Activated CD4-positive, alpha-beta T cell treated with anti-CD3 and anti-CD28 coated beads, Interleukin-2, amount 50 U/mL, for 1 hour (primary cell): ENCODE data around the gene WWC2.
"Not testable (repeated sequence)": the region's sequence is repeated elsewhere in the genome, so short reads cannot be mapped to it uniquely, and the experiment has no call there.

Experiments used
- DNase-seq: peaks from one replicate; pipeline ENCODE4 v3.0.0-alpha.2; 2020

Gene WWC2

GRCh38 chr4:183304538-183304937 lies 205.5 kb downstream of the WWC2 start:
- no peak for DNase-seq

GRCh38 chr4:183306811-183307210 lies 207.8 kb downstream of the WWC2 start:
- no peak for DNase-seq

DNA sequence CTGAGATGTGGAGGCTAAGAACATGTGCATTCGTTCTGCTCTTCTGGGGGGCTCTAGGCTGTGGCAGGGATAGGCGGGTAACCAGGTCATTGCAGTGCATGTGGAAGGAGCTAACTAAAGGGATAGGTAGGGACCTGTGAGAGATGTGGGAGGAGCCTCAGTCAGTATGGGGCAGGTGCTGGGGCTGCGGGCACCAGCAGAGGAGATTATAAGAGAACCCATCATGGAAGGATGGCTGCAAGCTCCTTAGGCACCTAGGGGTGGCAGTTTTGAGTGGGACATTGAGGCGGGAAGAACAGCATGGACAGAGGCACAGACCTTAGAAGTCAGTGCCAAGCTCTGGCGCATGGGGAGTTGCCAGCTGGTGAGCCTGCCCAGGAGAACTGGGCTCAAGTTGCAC lies 213.8 kb downstream of the WWC2 start:
- DNase-seq: no peak

GRCh38 chr4:183314336-183314735 lies 215.3 kb downstream of the WWC2 start:
- no peak for DNase-seq

DNA sequence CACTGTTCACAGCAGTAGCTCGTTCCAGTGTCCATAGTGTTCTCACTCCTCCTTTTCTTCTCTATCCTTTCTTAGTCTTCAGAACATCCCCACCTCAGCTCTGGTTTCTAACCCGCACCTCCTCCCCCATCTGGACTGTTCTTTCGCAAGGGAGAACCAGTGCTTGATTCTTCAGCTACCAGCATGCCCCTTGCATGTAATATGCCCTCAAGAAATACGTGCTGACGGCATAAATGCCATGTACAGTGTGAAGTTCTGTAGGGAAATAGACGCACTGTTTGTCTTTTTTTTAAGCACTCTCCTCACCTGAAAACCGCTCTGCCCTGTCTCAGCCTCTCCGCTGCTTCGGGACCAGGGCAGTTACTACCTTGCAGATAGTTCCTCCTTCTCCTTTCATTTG lies 215.7 kb downstream of the WWC2 start:
- DNase-seq: no peak

DNA sequence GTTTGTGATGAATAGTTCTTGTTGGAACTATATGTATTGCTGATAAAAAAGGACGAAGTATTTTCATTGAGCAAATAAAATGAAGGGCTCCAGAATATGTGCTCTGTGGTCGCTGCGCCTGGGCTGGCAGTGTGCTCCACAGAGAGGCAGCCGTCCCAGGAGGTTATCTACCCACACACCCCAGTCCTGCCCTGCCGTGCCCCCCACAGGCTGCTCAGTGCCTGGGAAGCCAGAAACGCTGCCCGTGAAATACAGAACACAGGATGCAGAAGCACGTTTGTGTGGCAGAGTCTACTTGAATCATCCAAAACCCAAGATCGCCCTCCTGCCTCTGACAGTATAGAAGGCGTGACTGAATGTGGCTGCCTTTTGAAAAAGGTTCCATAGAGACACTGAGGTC lies 219.6 kb downstream of the WWC2 start:
- no peak for DNase-seq

- DNase-seq: no peak
These were observed 221.4 kb downstream of the WWC2 start, which contains the start of gene CLDN22 for GRCh38 chr4:183320211-183321059. Gene CLDN22 (minus strand): TSS chr4:183320276. CDS start chr4:183320218, 58 bp downstream.

DNA sequence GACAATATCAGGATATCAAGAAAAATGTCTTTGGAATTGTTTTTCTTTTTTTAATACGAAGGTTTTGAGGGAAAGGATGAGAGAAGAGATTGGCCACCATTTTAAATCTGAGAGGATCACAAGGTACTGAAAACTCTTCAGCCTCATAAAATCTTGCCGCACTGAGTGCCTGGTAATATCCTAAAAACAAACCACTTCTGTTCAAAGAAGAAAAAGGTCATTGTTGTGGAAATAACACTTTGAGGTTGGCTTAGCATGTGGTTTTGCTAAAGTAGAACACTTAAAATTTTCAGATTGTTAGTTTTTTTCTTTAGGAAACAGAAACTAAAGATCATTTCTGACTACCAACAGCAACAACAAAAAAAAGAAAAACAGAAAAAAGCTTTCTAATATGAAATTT lies 222.0 kb downstream of the WWC2 start:
- DNase-seq: no peak

DNA sequence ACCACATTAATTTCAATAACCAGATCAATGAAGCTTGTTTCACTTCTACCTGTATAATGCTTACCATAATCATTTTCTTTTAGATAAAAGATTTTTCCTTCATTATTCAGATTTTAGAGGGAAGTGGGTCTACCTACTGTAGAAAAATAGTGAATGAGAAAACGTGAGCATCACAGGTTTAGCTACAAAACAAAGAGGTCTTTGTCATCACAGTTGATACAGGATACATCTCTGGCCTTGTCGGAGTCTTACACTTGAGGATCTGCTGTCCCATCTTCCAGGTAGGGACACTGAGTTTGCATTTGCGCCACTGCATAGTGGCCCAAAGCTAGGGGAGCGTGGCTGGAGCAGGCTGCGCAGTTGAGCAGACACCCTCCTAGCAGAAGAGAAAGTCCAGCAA lies 222.5 kb downstream of the WWC2 start:
- no peak for DNase-seq

- DNase-seq: no peak
These were observed 223.3 kb downstream of the WWC2 start, which contains the start of gene CLDN24 for GRCh38 chr4:183322326-183322725. Gene CLDN24 (minus strand): TSS chr4:183322426. CDS start chr4:183322426, 0 bp downstream.

DNA sequence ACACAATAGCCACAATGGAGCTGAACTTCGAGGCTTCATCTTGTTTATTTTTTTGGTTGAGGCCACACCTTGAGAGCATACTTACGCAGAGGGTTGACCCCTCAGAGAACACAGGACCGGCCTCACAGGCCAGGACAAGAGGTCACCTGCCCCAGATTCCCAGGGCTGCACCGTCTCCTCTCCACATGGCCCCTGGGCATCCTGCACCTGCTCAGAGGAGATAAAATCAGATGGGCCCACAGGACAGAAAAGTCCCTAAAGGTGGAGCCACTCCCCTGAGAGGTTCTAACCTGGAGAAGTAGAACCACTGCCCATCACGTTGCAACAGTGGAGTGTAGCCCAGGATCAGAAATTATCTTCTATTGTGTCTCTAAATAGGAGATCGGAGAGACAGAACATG lies 224.2 kb downstream of the WWC2 start:
- no peak for DNase-seq

- DNase-seq: not testable (repeated sequence)
These were observed 225.0 kb downstream of the WWC2 start for GRCh38 chr4:183324056-183324455.

DNA sequence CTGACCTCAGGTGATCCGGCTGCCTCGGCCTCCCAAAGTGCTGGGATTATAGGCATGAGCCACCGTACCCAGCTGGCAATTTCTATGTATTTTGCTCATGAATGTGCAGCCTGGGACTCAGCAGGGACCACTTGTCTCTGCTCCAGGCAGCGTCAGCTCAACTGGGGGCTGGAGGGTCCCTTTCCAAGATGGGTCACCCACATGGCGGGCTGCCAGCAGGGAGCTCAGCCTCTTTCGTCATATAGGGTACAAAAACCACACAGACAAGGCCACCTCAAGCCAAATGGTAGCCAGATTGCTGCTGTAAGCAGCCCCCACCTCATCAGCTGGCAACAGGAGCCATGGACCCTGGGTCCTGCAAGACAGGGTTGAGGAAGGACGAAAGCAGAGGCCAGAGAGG lies 225.6 kb downstream of the WWC2 start:
- DNase-seq: no peak

DNA sequence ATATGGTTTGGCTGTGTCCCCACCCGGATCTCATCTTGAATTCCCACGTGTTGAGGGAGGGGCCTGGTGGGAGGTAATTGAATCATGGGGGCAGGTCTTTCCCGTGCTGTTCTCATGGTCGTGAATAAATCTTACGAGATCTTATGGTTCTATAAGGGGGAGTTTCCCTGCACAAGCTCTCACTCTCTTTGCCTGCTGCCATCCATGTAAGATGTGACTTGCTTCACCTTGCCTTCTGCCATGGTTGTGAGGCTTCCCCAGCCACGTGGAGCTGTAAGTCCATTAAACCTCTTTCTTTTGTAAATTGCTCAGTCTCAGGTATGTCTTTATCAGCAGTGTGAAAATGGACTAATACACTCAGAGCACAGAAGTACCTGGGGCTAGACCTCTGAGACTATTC lies 227.3 kb downstream of the WWC2 start:
- not testable (repeated sequence) for DNase-seq

GRCh38 chr4:183326853-183327252 lies 227.8 kb downstream of the WWC2 start:
- no peak for DNase-seq

DNA sequence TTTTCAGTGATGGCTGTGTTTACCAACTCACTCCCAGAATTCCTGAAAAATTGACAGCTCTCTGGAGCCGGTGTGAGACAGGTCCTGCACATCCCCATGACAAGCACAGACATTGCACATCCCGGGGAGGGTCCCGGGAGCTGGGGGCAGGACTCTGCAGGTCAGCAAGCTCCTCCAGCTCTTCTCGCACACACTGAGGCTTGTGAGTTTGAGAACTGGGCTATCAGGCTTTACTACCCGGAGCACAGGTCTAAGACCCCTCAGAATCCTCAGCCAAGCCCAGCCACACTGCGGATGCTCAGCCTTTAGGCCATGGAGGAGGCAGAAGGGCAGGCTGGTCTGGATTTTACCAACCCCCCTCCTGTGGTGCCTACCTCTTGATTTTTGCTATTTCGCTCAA lies 228.8 kb downstream of the WWC2 start:
- no peak for DNase-seq

DNA sequence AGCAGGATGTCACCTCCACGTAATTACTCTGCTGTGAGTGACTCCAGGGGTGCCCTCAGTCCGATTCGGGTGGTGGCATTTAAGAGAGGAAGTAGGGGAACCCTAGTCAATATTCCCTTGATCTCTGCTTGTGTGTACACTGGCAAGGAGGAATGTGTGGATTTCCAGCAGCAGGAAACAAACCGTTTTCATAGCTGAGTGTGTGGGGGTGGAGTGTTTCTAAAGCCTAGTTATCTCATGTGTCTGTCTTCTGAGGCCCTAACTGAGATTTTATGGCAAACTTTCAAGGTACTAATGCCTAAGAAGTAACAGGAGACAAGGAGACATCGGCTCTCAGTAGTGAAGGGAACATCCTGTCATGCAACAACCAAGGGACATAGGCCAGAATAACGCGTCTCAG lies 229.8 kb downstream of the WWC2 start:
- DNase-seq: no peak

GRCh38 chr4:183329244-183329643 lies 230.2 kb downstream of the WWC2 start:
- no peak for DNase-seq

DNA sequence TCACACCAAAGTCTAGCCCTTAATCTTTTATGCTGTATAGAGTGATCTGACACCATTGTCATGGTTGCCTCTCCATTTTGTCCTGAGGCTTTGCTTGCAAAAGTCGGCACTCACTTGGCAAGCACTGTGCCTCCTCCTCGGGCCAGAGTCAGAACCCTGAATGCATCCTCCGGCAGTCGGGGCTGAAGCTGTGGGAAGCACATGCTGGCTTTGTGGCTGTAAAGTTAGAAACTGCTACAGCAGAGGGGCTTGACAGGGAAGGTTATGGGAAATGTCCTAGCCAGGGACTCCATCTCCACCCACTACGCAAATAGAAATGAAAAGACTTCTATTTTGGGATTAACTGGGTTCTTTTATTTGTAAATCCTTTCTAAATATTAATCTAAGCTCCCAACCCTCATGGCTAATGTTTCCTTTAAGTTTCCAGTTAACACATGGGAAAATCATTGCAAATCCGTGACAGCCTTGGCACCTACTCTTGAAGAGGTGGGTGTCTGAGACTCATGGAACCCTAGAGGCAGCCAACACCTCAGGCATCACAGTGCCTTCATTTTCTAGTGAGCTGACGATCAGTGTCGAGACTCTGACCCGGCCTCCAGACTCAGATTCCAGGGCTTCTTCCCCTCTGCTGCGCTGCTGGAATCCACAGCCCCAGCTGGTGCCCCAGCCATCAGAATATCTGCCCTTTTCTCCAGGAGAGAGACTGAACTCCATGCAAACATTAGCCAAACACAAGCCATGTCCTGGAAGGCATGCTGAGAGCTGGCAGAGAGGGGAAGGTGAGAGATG lies 231.1 kb downstream of the WWC2 start:
- DNase-seq: no peak

DNA sequence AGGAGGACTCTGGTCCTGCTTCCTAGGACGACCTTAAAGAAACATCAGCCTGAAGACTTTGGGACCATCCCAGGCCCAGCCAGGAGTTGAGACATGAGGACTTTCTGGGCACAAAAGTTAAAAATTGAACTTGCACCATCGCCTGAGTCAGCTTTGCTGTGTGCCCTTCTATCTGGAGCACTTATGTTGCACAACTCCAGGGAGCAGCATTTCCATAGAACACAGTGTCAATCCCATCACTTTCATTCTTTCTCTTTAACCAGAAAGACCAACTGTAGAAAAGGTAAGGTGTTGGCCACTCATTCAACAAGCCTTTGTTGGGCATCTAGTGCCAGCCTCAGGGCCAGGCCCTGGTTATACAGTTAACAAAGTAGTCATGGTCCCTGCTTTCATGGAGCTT lies 231.8 kb downstream of the WWC2 start:
- DNase-seq: no peak

DNA sequence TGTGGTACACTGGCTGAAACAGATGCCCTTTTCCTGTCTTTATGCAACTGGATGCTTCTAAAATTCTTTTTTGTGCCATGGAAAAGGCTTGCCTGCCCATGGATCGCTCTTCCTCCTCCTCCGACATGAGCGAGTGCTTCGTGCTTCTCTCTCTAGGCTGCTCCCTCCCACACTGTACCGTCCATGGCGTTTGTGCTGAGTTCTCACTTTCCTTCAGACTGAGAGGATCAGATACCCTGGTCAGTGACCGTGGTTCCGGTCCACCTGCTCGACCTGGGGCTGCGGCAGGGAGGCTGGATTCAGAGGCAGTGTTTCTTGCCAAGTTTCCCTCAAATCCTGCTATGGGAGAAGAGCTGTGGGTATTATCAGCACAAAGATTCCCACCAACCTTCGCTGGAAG lies 233.4 kb downstream of the WWC2 start:
- DNase-seq: no peak

DNA sequence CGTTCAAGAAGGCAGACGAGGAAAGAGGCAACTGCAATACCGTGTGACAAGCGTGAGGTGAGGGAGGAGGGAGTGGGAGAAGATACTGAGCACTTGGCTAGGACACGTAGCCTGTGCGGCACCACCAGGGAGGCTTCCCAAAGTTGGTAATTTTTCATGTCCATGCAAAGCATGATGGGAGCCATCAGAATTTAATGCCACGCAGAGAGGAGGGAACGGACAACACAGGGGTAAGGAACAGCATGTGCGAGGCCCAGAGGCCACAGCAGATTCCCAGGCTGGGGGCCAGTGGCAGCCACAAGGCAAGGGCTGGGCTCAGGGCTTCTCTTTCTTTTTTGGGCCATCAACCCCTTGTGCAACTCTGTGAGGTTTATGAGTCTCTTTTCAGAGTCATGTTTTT lies 234.1 kb downstream of the WWC2 start:
- no peak for DNase-seq

- no peak for DNase-seq
These were observed 234.9 kb downstream of the WWC2 start for GRCh38 chr4:183333983-183334382.

DNA sequence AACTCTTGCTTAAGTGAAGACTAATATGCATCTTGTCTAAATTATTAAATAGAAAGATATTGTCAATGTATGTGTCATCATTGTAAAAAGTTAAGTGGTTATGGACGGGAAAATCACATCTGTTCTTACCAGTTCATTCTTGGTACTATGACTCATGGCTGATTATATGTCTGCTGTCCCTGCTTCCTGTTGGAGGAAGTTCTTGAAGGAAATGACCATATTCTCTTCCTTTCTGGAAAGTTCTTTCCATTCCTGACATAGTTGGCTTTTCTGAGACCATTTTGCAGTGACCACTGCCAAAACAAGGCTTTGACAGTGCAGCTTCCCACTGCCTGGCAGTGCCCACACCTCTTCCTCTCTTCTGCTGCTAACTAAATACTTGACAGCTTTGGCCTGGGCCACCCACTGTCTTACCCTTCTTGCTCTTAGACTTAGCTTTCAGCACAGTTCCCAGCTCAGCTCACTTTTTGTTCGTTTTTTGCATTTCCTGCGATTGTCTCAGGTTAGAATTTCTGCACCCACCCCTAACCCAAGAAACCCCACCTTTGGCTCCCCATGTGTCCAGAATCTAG lies 236.4 kb downstream of the WWC2 start:
- DNase-seq: no peak
